AG04450 (cell line): ENCODE results near the gene RAE1. TPM values are rescaled to one million over a fixed set of nuclear protein-coding genes. Genes with fewer than 3 reads are reported as not detected.

ENCODE experiments used
- CTCF ChIA-PET: fragments of 300-600, 350-600 bp; formaldehyde crosslinking; extraction: SDS; loops from one replicate; lab custom pipeline; 2022; ENCODE audit warnings: antibody characterized with exemption, inconsistent platforms; lab: Charles Lee
- POLR2A ChIA-PET: fragments of 350-600 bp; formaldehyde crosslinking; extraction: SDS; loops from one replicate; lab custom pipeline; 2021; ENCODE audit warnings: antibody characterized with exemption, inconsistent platforms; lab: Yijun Ruan, JAX
- DNase-seq: peaks from one replicate; pipeline ENCODE4 v3.0.0-alpha.2; 2011; ENCODE audit warnings: low read depth, low spot score
- H3K27ac ChIP-seq: one replicate; pipeline ENCODE4 v1.5.1; 2012; ENCODE audit warnings: low read depth, low read length, control low read depth
- H3K27me3 ChIP-seq: one replicate; pipeline ENCODE4 v1.6.0; 2012; ENCODE audit warnings: low read length; ENCODE audit not compliant: control insufficient read depth, insufficient read depth
- H3K4me3 ChIP-seq: 2 replicates; pipeline ENCODE4 v1.5.1; 2011; ENCODE audit warnings: mild to moderate bottlenecking, low read depth, low read length, control low read depth
- H3K9me3 ChIP-seq: 2 replicates; pipeline ENCODE4 v1.5.1; 2012; ENCODE audit warnings: low read length; ENCODE audit not compliant: control insufficient read depth, insufficient read depth
- polyA plus RNA-seq: library from polyadenylated mRNA; depleted of rRNA; stranded (reverse); fragments of >200 nt; gene quantifications from 2 replicates; pipeline ENCODE4 v1.2.3, GENCODE V29; 2011
- TF ChIP-seq, protein P1 (sequence below): IDR thresholded peaks from 2 replicates; pipeline ENCODE4 v1.5.1; 2011; ENCODE audit warnings: low read depth, low read length, control low read depth, inconsistent platforms

RAE1 gene
- polyA plus RNA-seq, 1 experiment = 45.8 TPM

DNA sequence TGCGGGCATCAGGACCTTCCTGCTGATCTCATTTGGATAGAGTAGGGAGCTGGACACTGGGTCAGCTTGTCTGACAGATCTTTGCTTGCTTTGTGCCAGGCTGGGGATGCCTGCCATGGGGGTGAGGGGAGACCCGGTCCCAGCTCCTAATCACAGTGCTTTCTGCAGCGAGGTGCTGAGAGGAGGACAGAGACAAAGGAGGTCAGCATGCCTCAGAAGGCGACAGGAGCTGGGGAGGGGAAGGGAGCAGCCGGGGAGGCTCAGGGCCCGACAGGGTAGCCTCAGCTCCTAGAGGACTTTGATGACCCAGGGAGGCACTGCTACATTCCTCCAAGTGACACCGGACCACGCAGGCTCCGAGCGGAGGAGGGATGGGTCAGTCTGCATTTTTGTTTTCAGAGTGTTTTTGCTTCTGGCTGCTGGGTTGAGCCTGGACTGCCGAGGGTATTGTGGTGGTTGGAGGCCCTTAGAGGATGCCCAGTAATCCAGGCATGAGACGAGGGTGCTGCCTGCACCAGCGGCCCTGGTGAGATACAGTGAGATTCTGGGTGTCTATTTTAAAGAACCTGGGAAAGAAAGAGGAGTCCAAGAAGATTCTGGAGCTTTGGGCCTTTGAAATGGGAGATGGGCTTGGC lies 48.0 kb downstream of the RAE1 start:
- DNase-seq = no peak
- Histone ChIP-seq H3K9me3 (no peaks in the 10 kb centered on the region; the same call in 1 of the 2 replicates), H3K4me3 (no peak overlapping the region), H3K27me3 (no peaks in the 10 kb centered on the region), H3K27ac (no peak overlapping the region)
- TF ChIP-seq, protein P1, sequence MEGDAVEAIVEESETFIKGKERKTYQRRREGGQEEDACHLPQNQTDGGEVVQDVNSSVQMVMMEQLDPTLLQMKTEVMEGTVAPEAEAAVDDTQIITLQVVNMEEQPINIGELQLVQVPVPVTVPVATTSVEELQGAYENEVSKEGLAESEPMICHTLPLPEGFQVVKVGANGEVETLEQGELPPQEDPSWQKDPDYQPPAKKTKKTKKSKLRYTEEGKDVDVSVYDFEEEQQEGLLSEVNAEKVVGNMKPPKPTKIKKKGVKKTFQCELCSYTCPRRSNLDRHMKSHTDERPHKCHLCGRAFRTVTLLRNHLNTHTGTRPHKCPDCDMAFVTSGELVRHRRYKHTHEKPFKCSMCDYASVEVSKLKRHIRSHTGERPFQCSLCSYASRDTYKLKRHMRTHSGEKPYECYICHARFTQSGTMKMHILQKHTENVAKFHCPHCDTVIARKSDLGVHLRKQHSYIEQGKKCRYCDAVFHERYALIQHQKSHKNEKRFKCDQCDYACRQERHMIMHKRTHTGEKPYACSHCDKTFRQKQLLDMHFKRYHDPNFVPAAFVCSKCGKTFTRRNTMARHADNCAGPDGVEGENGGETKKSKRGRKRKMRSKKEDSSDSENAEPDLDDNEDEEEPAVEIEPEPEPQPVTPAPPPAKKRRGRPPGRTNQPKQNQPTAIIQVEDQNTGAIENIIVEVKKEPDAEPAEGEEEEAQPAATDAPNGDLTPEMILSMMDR = no peak
- CTCF ChIA-PET = no interaction called here
- POLR2A ChIA-PET = no interaction called here

DNA sequence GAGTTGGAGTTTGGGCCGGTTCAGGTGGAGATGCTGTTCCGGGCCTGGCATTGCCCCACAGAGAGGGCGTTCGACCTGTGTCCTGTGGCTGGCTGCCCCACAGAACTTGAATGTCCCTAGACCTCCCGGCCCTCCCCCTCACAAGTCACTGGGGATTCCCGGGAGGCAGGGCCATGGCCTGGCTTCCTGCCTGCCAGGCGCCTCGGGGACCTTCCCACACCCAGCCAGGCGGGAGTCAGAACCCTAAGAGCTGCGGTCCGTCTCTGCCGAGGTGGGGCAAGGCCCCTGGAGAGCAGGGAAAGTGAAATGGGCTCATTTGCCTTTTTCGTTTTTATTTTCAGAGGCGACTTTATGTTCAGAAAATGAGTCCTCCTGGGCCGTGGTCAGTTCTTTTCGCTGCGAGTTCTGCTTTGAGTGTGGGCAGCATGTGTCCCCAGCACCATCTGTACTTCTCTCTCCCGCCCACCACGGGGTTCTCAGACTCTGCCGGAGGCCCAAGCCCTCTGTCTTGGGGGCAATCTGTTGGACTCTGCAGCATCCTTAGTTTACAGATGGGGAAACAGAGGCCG lies 48.6 kb downstream of the RAE1 start:
- Histone ChIP-seq H3K27ac (no peak overlapping the region), H3K4me3 (no peak overlapping the region), H3K27me3 (no peaks in the 10 kb centered on the region), H3K9me3 (no peaks in the 10 kb centered on the region; the same call in 1 of the 2 replicates)
- TF ChIP-seq, protein P1 = no peak
- ChIA-PET CTCF (no interaction called here), POLR2A (no interaction called here)
- no peak for DNase-seq

DNA sequence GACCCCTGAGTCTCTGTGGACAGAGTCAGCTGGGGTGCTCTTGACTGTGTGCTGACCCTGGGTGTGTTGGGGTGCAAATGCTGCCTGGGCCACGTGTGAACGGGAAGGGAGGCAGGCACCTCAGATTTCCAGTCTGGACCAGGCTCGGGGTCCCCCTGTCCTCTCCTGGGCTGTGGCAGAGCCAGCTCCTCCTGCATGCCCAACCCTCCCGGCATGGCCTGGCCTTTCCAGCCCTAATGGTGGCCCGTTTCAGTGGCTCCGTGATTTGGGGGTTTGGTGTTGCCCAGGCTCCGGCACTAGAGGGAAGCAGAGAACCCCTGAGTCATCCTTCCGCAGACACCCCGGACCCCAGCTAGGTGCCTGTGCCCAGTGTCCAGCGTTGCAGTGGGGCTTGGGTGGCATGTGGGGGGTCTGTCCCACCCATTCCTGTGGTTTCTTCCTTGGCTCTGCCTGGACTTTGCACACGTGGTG lies 49.2 kb downstream of the RAE1 start:
- H3K4me3 ChIP-seq = no peak overlapping the region
- POLR2A ChIA-PET = no interaction called here
- CTCF ChIA-PET = no interaction called here
- H3K27ac ChIP-seq = no peak overlapping the region
- no peaks in the 10 kb centered on the region; the same call in 1 of the 2 replicates for H3K9me3 ChIP-seq
- TF ChIP-seq, protein P1 = no peak
- H3K27me3 ChIP-seq = no peaks in the 10 kb centered on the region
- no peak for DNase-seq

DNA sequence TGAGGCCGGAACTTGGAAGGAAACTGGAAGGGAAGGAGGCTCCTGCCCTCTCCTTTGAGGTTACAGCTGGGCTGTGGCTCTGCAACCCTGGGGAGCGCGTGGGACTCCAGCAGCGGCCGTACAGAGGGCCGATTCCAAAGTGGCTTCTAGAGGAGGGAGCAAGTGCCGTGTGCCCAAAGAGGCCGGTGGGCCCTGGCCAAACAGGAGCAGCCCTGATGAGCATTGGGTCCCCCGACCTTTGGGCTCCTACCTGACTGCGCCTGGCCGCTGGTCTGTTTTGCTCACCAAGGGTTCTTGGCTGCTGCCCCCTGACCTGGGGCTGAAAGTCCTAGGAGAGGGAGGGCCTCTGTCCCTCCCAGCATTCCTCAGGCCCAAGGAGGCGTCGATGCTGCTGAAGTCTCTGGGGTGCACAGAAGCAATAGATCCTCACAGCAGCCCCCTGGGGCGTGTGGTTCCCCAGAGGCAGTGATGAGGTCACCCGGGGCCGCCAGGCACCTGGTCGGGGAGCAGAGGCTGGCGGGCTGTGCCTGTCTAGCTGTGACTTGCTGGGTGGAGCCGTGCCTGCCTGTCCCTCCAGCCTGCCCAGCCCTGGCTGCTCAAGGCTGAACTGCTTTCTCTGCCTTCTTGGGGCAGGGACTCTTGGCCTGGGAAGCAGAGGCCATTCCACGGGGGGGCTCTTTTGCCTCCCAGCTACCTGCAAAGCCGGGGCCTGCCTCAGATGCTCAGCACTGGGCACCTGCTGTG lies 49.9 kb downstream of the RAE1 start:
- CTCF ChIA-PET = no interaction called here
- Histone ChIP-seq H3K27ac (no peak overlapping the region), H3K27me3 (no peaks in the 10 kb centered on the region), H3K4me3 (no peak overlapping the region), H3K9me3 (no peaks in the 10 kb centered on the region; the same call in 1 of the 2 replicates)
- POLR2A ChIA-PET = no interaction called here
- TF ChIP-seq, protein P1 = no peak
- no peak for DNase-seq

DNA sequence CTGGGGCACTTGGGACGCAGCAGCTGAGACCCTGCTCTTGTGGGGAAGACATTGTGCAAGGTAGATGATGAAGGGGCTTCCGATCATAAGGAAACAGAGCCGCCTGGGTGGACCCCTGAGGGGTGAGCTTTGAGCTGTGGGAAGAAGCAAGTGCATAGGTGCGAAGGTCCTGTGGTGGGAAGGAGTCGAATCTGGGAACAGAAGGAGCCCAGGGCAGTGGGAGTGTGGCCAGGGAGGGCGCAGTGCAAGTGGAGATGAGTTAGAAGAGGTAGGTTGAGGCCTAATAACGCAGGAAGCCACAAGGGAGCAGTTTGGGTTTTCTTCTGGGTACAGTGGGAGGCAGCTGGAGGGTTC lies 50.5 kb downstream of the RAE1 start:
- POLR2A ChIA-PET = no interaction called here
- H3K27ac ChIP-seq = no peak overlapping the region
- CTCF ChIA-PET = no interaction called here
- TF ChIP-seq, protein P1 = no peak
- DNase-seq = no peak
- no peaks in the 10 kb centered on the region; the same call in 1 of the 2 replicates for H3K9me3 ChIP-seq
- H3K4me3 ChIP-seq = no peak overlapping the region
- H3K27me3 ChIP-seq = no peaks in the 10 kb centered on the region
